ENCODE results near the gene PARN. TPM values are rescaled to one million over a fixed set of nuclear protein-coding genes. Genes with fewer than 3 reads are reported as not detected.

Gene PARN
- total RNA-seq, 1 experiment from 2014 or later: 56.2 TPM

DNA sequence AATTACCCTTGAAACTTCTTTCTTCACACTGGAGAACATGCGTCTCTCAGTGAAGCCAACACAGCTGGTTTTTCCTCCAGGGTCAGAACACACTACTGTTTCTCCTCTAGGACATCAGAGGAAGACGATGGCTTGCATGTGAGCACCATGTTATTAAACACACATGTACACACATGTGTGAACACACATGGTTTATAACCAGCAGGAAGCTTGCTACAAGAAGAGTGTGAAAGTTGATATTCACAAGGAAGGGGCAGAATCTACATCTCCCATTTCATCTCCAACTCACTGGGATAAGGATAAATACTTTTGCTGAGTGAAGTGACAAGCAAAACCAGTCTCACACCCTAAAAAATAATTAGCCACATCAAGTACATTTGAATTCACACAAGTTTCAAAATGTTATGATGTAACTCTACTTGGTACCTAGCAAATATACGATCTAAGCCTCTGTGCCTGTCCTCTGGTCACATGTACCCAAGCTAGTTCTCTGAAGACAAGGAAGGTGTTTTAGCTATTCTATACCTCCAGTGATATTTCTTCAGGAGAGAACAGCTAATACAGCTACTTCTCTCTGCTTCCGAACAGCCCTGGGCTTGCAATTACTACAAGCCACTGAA, 127.7 kb downstream of the PARN start:
- Mint-ChIP-seq H3K4me3 (no peak overlapping the region), H3K27me3 (ENCODE audit: low read depth) (no peaks in the 10 kb centered on the region), H3K27ac (peak overlapping the region in 2 of 3 experiments; percentile 75 to 96; a peak in 3 of 7 replicates), H3K4me1 (peaks cover 46 to 47% of the 10 kb centered on the region in 2 experiments), H3K36me3 (ENCODE audit: insufficient read depth in 1 of 3, low read depth in 3 of 3) (no peaks in the 10 kb centered on the region), H3K9me3 (no peaks in the 10 kb centered on the region)
- no peak overlapping the region for H3K23ac ChIP-seq (ENCODE audit: insufficient read length, low read depth, low read length)
- H4K91ac ChIP-seq (ENCODE audit: insufficient read length, low read depth, low read length): no peak overlapping the region
- no peak overlapping the region for H3K14ac ChIP-seq (ENCODE audit: insufficient read depth, low read length)
- no peak overlapping the region for H3K4me2 ChIP-seq (ENCODE audit: insufficient read depth, insufficient read length, low read length)
- no peak overlapping the region for H2BK5ac ChIP-seq (ENCODE audit: insufficient read length, low read length)
- no peak overlapping the region for H3K56ac ChIP-seq (ENCODE audit: insufficient read length, low read depth, low read length)
- WGBS (ENCODE audit: extremely low coverage, insufficient read length, low lambda C conversion rate): no CpG with 5 or more reads among the region's 4 CpGs
- H2BK15ac ChIP-seq (ENCODE audit: low read depth, low read length): no peak overlapping the region
- H4K5ac ChIP-seq (ENCODE audit: insufficient read length, low read depth, low read length): no peak overlapping the region
- no peak overlapping the region for H3K4ac ChIP-seq (ENCODE audit: low read depth, low read length)
- H3K79me1 ChIP-seq (ENCODE audit: insufficient read depth, low read depth, low read length, poor library complexity, severe bottlenecking): no peaks in the 10 kb centered on the region
- H3K79me2 ChIP-seq (ENCODE audit: insufficient read depth, low read length): no peaks in the 10 kb centered on the region
- H3K9me3 ChIP-seq (ENCODE audit: control insufficient read depth, low read depth, low read length): no peaks in the 10 kb centered on the region
- DNase-seq: no peak
- H4K20me1 ChIP-seq (ENCODE audit: control insufficient read depth, insufficient read depth, insufficient read length): no peaks in the 10 kb centered on the region
- H3K18ac ChIP-seq (ENCODE audit: insufficient read length, low read depth, low read length): no peak overlapping the region
- H2BK20ac ChIP-seq (ENCODE audit: low read depth, low read length, poor library complexity, severe bottlenecking): no peak overlapping the region
- TF ChIP-seq, protein P1, sequence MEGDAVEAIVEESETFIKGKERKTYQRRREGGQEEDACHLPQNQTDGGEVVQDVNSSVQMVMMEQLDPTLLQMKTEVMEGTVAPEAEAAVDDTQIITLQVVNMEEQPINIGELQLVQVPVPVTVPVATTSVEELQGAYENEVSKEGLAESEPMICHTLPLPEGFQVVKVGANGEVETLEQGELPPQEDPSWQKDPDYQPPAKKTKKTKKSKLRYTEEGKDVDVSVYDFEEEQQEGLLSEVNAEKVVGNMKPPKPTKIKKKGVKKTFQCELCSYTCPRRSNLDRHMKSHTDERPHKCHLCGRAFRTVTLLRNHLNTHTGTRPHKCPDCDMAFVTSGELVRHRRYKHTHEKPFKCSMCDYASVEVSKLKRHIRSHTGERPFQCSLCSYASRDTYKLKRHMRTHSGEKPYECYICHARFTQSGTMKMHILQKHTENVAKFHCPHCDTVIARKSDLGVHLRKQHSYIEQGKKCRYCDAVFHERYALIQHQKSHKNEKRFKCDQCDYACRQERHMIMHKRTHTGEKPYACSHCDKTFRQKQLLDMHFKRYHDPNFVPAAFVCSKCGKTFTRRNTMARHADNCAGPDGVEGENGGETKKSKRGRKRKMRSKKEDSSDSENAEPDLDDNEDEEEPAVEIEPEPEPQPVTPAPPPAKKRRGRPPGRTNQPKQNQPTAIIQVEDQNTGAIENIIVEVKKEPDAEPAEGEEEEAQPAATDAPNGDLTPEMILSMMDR (conservative IDR thresholded peaks at IDR 0.05): no peak
- no peak overlapping the region for H3T11ph ChIP-seq (ENCODE audit: low read length)
- no peak overlapping the region for H2AK5ac ChIP-seq (ENCODE audit: insufficient read length, low read length)
- H3K23me2 ChIP-seq (ENCODE audit: insufficient read length, low read depth, low read length, poor library complexity, severe bottlenecking): no peaks in the 10 kb centered on the region
- no peak overlapping the region for H2BK12ac ChIP-seq (ENCODE audit: insufficient read length, low read depth, low read length)
- no peaks in the 10 kb centered on the region for H3K27me3 ChIP-seq (ENCODE audit: insufficient read depth, low read length)
- no peak overlapping the region for H2BK120ac ChIP-seq (ENCODE audit: low read depth, low read length, poor library complexity, severe bottlenecking)
- peaks cover 7% of the 10 kb centered on the region for H3K4me1 ChIP-seq (ENCODE audit: insufficient read depth, low read length)
- H4K8ac ChIP-seq (replicated peaks; ENCODE audit: insufficient read length, low read depth, low read length): no peak overlapping the region
- H2AFZ ChIP-seq (ENCODE audit: low read length): no peak overlapping the region
- no peak overlapping the region for H3K27ac ChIP-seq (ENCODE audit: insufficient read length, low read depth, low read length)
- H3K9ac ChIP-seq (ENCODE audit: extremely low read depth, insufficient read length, low read length): no peak overlapping the region
